Right kidney (tissue), 9 donors: ENCODE results near the gene SALL3.
"Not testable (repeated sequence)": the region's sequence is repeated elsewhere in the genome, so short reads cannot be mapped to it uniquely, and the experiment has no call there.

Source experiments
- DNase-seq: peaks from one replicate; pipeline ENCODE4 v3.0.0-alpha.2; 2016
- long read RNA-seq, 8 donors: transcript quantifications; one replicate each; lab custom pipeline, GENCODE V29; 2026

The SALL3 gene
- long read RNA-seq, donor 1, partial matches to known transcripts, result 6 of 7 reads
- long read RNA-seq, donor 1, other reads (novel, unspliced or antisense), result 0 of 7 reads
- long read RNA-seq, donor 2, partial matches to known transcripts, result 0 of 1 reads
- long read RNA-seq, donor 2, other reads (novel, unspliced or antisense), result 0 of 1 reads
- long read RNA-seq, donor 3, result 0 reads
- long read RNA-seq, donor 4, partial matches to known transcripts, result 0 of 4 reads
- long read RNA-seq, donor 4, other reads (novel, unspliced or antisense), result 0 of 4 reads
- long read RNA-seq, donor 5, result 0 reads
- long read RNA-seq, donor 6, partial matches to known transcripts, result 0 of 1 reads
- long read RNA-seq, donor 6, other reads (novel, unspliced or antisense), result 0 of 1 reads
- long read RNA-seq, donor 7, result 0 reads
- long read RNA-seq, donor 8, result 0 reads

- no peak for DNase-seq
These were observed at the start of gene SALL3 for GRCh38 chr18:78979730-78980278. TSS of gene SALL3 (plus strand) at chr18:78979818. CDS start at chr18:78980275, 457 bp downstream.

GRCh38 chr18:78932281-78932680 is 47.3 kb upstream of the SALL3 start:
- no peak for DNase-seq

GRCh38 chr18:78934003-78934402 is 45.6 kb upstream of the SALL3 start:
- no peak for DNase-seq

- no peak for DNase-seq
These were observed 44.9 kb upstream of the SALL3 start for GRCh38 chr18:78934551-78935225.

- DNase-seq, result no peak
These were observed 44.2 kb upstream of the SALL3 start for GRCh38 chr18:78935406-78935805.

GRCh38 chr18:78936251-78937005 is 43.2 kb upstream of the SALL3 start:
- no peak for DNase-seq

- DNase-seq, result no peak
These were observed 42.5 kb upstream of the SALL3 start for GRCh38 chr18:78937166-78937565.

- DNase-seq, result no peak
These were observed 40.5 kb upstream of the SALL3 start for GRCh38 chr18:78939105-78939504.

GRCh38 chr18:78939734-78940494 is 39.7 kb upstream of the SALL3 start:
- DNase-seq, result no peak

- not testable (repeated sequence) for DNase-seq
These were observed 37.4 kb upstream of the SALL3 start for GRCh38 chr18:78942236-78942635.

GRCh38 chr18:78945628-78946027 is 34.0 kb upstream of the SALL3 start:
- DNase-seq, result no peak

GRCh38 chr18:78947291-78947690 is 32.3 kb upstream of the SALL3 start:
- DNase-seq, result no peak

GRCh38 chr18:78948221-78948620 is 31.4 kb upstream of the SALL3 start:
- DNase-seq, result no peak

- no peak for DNase-seq
These were observed 30.9 kb upstream of the SALL3 start for GRCh38 chr18:78948707-78949106.

- no peak for DNase-seq
These were observed 30.4 kb upstream of the SALL3 start for GRCh38 chr18:78949216-78949615.

- DNase-seq, result no peak
These were observed 29.2 kb upstream of the SALL3 start for GRCh38 chr18:78950386-78950785.

- no peak for DNase-seq
These were observed 26.1 kb upstream of the SALL3 start for GRCh38 chr18:78953566-78953965.

- no peak for DNase-seq
These were observed 24.6 kb upstream of the SALL3 start for GRCh38 chr18:78955051-78955450.

GRCh38 chr18:78957140-78957539 is 22.5 kb upstream of the SALL3 start:
- no peak for DNase-seq

GRCh38 chr18:78960709-78961108 is 18.9 kb upstream of the SALL3 start:
- no peak for DNase-seq

GRCh38 chr18:78962098-78962497 is 17.5 kb upstream of the SALL3 start:
- no peak for DNase-seq

- not testable (repeated sequence) for DNase-seq
These were observed 14.9 kb upstream of the SALL3 start for GRCh38 chr18:78964727-78965126.
